SK-N-SH treated with all-trans-retinoic acid at 6 μM for 48 hours (cell line): Measurements from ENCODE around the gene PLCB1.

ENCODE experiments used
- ATAC-seq: fragments of 200-7000 bp; cut with Tn5 transposase; 3 replicates; pipeline ENCODE4 v1.9.1; 2020; ENCODE audit warnings: mild to moderate bottlenecking, moderate library complexity
- ARNTL ChIP-seq: fragments of 450-650 bp; formaldehyde crosslinking; IDR thresholded peaks from 2 replicates; pipeline ENCODE4 v1.5.0; 2020; ENCODE audit warnings: low read depth, mild to moderate bottlenecking, moderate library complexity, borderline replicate concordance
- BACH2 ChIP-seq: fragments of 250-450 bp; sonication (Bioruptor Pico); IDR thresholded peaks from 2 replicates; pipeline ENCODE4 v1.9.0; 2021; ENCODE audit warnings: mild to moderate bottlenecking, borderline replicate concordance
- CSDC2 ChIP-seq: fragments of 250-450 bp; sonication (Bioruptor Pico); IDR thresholded peaks from 2 replicates; pipeline ENCODE4 v1.5.0; 2020; ENCODE audit warnings: mild to moderate bottlenecking, moderate library complexity
- GLIS3 ChIP-seq: fragments of 250-450 bp; sonication (Bioruptor Pico); IDR thresholded peaks from 2 replicates; pipeline ENCODE4 v1.5.0; 2020; ENCODE audit warnings: mild to moderate bottlenecking, moderate library complexity
- ISL1 ChIP-seq: fragments of 250-450 bp; sonication (Bioruptor Pico); IDR thresholded peaks from 2 replicates; pipeline ENCODE4 v2.1.2; 2022; ENCODE audit warnings: mild to moderate bottlenecking, moderate library complexity
- OSR1 ChIP-seq: fragments of 250-450 bp; sonication (Bioruptor Pico); IDR thresholded peaks from 2 replicates; pipeline ENCODE4 v1.8.0; 2022; ENCODE audit warnings: moderate library complexity, mild to moderate bottlenecking, inconsistent platforms
- PPARA ChIP-seq: fragments of 250-450 bp; sonication (Bioruptor Pico); IDR thresholded peaks from 2 replicates; pipeline ENCODE4 v1.5.0; 2020; ENCODE audit warnings: mild to moderate bottlenecking, borderline replicate concordance
- RARB ChIP-seq: fragments of 250-450 bp; sonication (Bioruptor Pico); IDR thresholded peaks from 2 replicates; pipeline ENCODE4 v1.8.0; 2021; ENCODE audit warnings: mild to moderate bottlenecking, moderate library complexity
- TCF4 ChIP-seq: fragments of 250-450 bp; sonication (Bioruptor Pico); IDR thresholded peaks from 2 replicates; pipeline ENCODE4 v1.8.0; 2021; ENCODE audit warnings: mild to moderate bottlenecking, moderate library complexity, borderline replicate concordance
- ZC3H10 ChIP-seq: fragments of 250-450 bp; sonication (Bioruptor Pico); IDR thresholded peaks from 2 replicates; pipeline ENCODE4 v1.5.1; 2021; ENCODE audit warnings: mild to moderate bottlenecking, moderate library complexity
- ZFP3 ChIP-seq: fragments of 250-450 bp; sonication (Bioruptor Pico); IDR thresholded peaks from 2 replicates; pipeline ENCODE4 v1.5.0; 2020; ENCODE audit warnings: mild to moderate bottlenecking, moderate library complexity
- ZNF565 ChIP-seq: fragments of 450-650 bp; formaldehyde crosslinking; conservative IDR thresholded peaks from 2 replicates; pipeline ENCODE4 v1.5.0; 2020; ENCODE audit warnings: low read depth, mild to moderate bottlenecking, moderate library complexity
- ZNF8 ChIP-seq: fragments of 450-650 bp; formaldehyde crosslinking; IDR thresholded peaks from 2 replicates; pipeline ENCODE4 v1.5.0; 2020; ENCODE audit warnings: mild to moderate bottlenecking, moderate library complexity
- TF ChIP-seq, protein P1 (sequence below): fragments of 250-450 bp; sonication (Bioruptor Pico); IDR thresholded peaks from 2 replicates; pipeline ENCODE4 v1.5.0; 2020; ENCODE audit warnings: mild to moderate bottlenecking, moderate library complexity
- TF ChIP-seq, protein P2 (sequence below): fragments of 250-450 bp; sonication (Bioruptor Pico); IDR thresholded peaks from 2 replicates; pipeline ENCODE4 v1.8.0; 2020; ENCODE audit warnings: mild to moderate bottlenecking, moderate library complexity, borderline replicate concordance
- TF ChIP-seq, protein P3 (sequence below): fragments of 250-450 bp; sonication (Bioruptor Pico); IDR thresholded peaks from 2 replicates; pipeline ENCODE4 v1.8.0; 2021; ENCODE audit warnings: low read depth, mild to moderate bottlenecking, moderate library complexity, borderline replicate concordance
- TF ChIP-seq, protein P4 (sequence below): fragments of 250-450 bp; sonication (Bioruptor Pico); IDR thresholded peaks from 2 replicates; pipeline ENCODE4 v1.5.1; 2021; ENCODE audit warnings: mild to moderate bottlenecking, moderate library complexity

PLCB1 gene

DNA sequence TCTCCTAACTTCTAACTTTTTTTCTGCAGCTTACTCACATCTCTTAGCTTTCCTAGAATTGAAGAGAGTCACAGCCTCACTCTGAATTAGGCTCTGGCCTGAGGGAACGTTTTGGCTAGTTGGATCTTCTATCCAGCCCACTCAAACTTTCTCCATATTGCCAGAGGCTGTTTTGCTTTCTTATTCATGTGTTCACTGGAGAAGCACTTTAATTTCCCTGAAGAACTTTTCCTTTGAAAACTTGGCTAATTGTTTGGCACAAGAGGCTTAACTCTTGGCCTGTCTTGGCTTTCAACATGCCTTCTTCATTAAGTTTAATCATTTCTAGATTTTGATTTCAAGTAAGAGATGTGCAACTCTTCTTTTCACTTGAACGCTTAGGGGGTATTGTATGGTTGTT, 798.7 kb downstream of the PLCB1 start:
- no peak for ATAC-seq
- no peak for TF ChIP-seq ZNF565 (CRISPR knock-in tag)
- no peak for TF ChIP-seq ARNTL (CRISPR knock-in tag)
- no peak for TF ChIP-seq GLIS3 (CRISPR knock-in tag)
- TF ChIP-seq ZFP3 (CRISPR knock-in tag), result no peak
- TF ChIP-seq, protein P1, sequence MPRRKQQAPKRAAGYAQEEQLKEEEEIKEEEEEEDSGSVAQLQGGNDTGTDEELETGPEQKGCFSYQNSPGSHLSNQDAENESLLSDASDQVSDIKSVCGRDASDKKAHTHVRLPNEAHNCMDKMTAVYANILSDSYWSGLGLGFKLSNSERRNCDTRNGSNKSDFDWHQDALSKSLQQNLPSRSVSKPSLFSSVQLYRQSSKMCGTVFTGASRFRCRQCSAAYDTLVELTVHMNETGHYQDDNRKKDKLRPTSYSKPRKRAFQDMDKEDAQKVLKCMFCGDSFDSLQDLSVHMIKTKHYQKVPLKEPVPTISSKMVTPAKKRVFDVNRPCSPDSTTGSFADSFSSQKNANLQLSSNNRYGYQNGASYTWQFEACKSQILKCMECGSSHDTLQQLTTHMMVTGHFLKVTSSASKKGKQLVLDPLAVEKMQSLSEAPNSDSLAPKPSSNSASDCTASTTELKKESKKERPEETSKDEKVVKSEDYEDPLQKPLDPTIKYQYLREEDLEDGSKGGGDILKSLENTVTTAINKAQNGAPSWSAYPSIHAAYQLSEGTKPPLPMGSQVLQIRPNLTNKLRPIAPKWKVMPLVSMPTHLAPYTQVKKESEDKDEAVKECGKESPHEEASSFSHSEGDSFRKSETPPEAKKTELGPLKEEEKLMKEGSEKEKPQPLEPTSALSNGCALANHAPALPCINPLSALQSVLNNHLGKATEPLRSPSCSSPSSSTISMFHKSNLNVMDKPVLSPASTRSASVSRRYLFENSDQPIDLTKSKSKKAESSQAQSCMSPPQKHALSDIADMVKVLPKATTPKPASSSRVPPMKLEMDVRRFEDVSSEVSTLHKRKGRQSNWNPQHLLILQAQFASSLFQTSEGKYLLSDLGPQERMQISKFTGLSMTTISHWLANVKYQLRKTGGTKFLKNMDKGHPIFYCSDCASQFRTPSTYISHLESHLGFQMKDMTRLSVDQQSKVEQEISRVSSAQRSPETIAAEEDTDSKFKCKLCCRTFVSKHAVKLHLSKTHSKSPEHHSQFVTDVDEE, result no peak

DNA sequence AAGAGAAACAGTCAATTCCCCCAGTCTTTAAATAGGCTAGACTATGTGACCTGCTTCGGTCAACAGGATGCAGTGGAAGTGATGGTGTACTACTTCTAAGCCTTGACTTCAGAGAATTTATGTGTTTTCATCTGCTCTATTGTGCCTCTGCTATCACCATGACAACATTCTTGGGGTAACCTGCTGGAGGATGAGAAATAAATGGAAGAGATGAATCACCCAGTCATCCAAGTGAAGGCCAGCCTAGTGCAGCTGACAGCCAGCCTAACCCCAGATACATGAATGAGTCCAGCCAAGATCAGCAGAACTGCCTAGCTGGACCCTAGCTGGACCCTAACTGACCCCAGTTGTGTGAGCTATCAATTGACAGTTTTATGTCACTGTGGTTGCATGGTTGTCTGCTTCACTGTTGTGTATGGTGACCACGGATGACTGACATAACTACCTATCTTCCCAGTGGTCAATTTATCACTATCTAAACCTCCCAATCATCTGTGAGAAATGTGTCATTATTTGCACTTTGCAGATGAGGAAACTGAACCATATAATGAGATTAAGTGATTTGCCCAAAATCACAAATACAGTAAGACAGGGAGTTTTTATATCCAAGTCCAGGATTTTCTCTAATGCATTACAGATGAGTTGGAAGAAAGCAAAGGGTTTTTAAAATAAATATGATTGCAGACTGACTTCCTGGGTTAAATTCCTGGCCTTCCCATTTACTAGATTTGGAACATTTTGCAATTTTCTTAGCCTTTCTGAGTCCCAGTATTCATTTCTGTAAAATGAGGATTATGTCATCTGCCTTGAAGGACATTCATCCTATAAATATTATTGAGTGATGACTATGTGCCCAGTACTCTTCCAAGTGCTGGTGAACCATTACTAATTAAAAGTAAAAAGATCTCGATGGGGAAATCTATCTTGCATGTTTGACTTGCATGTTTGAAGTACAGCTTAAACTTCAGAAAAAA, 800.4 kb downstream of the PLCB1 start:
- no peak for ATAC-seq
- TF ChIP-seq PPARA (no peak), ZFP3 (CRISPR knock-in tag) (no peak), GLIS3 (CRISPR knock-in tag) (no peak)
- TF ChIP-seq, protein P2, sequence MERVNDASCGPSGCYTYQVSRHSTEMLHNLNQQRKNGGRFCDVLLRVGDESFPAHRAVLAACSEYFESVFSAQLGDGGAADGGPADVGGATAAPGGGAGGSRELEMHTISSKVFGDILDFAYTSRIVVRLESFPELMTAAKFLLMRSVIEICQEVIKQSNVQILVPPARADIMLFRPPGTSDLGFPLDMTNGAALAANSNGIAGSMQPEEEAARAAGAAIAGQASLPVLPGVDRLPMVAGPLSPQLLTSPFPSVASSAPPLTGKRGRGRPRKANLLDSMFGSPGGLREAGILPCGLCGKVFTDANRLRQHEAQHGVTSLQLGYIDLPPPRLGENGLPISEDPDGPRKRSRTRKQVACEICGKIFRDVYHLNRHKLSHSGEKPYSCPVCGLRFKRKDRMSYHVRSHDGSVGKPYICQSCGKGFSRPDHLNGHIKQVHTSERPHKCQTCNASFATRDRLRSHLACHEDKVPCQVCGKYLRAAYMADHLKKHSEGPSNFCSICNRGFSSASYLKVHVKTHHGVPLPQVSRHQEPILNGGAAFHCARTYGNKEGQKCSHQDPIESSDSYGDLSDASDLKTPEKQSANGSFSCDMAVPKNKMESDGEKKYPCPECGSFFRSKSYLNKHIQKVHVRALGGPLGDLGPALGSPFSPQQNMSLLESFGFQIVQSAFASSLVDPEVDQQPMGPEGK (CRISPR knock-in tag), result no peak
- TF ChIP-seq, protein P3, sequence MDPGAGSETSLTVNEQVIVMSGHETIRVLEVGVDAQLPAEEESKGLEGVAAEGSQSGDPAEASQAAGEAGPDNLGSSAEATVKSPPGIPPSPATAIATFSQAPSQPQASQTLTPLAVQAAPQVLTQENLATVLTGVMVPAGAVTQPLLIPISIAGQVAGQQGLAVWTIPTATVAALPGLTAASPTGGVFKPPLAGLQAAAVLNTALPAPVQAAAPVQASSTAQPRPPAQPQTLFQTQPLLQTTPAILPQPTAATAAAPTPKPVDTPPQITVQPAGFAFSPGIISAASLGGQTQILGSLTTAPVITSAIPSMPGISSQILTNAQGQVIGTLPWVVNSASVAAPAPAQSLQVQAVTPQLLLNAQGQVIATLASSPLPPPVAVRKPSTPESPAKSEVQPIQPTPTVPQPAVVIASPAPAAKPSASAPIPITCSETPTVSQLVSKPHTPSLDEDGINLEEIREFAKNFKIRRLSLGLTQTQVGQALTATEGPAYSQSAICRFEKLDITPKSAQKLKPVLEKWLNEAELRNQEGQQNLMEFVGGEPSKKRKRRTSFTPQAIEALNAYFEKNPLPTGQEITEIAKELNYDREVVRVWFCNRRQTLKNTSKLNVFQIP (CRISPR knock-in tag), result no peak

DNA sequence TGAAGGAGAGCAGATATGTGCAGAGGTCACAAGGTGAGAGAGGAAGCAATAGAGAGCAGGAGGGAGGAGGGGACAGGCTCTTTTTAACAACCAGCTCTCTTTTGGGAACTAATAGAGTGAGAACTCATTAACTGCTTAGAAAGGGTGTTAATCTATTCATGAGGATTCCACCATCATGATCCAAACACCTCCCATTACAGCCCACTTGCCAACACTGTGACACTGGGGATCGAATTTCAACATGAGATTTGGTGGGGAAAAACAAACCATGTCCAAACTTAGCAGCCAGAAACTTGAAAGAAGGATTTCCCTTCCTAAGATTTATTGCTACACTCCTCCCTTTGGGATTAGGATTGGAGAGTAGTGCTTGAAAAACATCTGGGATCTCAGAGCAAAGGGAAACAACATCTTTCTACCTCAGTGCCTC, 801.3 kb downstream of the PLCB1 start:
- TF ChIP-seq ISL1 (CRISPR knock-in tag) (no peak), ARNTL (CRISPR knock-in tag) (no peak), PPARA (no peak), BACH2 (CRISPR knock-in tag) (no peak), CSDC2 (CRISPR knock-in tag) (no peak)
- TF ChIP-seq, protein P2 (CRISPR knock-in tag), result no peak
- TF ChIP-seq, protein P4, sequence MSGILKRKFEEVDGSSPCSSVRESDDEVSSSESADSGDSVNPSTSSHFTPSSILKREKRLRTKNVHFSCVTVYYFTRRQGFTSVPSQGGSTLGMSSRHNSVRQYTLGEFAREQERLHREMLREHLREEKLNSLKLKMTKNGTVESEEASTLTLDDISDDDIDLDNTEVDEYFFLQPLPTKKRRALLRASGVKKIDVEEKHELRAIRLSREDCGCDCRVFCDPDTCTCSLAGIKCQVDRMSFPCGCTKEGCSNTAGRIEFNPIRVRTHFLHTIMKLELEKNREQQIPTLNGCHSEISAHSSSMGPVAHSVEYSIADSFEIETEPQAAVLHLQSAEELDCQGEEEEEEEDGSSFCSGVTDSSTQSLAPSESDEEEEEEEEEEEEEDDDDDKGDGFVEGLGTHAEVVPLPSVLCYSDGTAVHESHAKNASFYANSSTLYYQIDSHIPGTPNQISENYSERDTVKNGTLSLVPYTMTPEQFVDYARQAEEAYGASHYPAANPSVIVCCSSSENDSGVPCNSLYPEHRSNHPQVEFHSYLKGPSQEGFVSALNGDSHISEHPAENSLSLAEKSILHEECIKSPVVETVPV (CRISPR knock-in tag), result no peak
- ATAC-seq, result no peak

DNA sequence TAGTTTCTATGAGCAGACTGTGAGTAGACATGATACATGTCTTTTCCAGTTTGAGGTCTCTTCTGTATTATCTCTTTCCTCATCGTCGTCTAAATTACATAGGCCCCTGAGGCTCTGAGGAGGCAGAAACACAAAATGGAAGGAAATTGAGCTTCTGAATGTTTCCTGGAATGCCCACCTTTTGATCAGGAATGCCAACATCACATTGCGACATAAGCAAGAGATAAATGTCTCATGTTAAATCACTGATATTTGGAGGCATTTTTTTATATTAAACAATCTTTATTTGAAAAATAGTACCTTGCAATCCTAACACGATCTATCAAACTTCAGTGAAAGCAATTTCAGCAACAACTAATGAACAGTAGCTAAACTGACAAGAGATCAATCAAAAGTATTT, 802.3 kb downstream of the PLCB1 start:
- no peak for ATAC-seq
- TF ChIP-seq RARB (CRISPR knock-in tag), result no peak
- no peak for TF ChIP-seq BACH2 (CRISPR knock-in tag)
- TF ChIP-seq, protein P1, result no peak
- TF ChIP-seq, protein P4 (CRISPR knock-in tag), result no peak
- TF ChIP-seq ZNF8 (CRISPR knock-in tag), result no peak
- TF ChIP-seq OSR1 (CRISPR knock-in tag), result no peak
- no peak for TF ChIP-seq ZC3H10 (CRISPR knock-in tag)
- TF ChIP-seq PPARA, result no peak
- TF ChIP-seq TCF4 (CRISPR knock-in tag), result no peak
- no peak for TF ChIP-seq ARNTL (CRISPR knock-in tag)
- TF ChIP-seq GLIS3 (CRISPR knock-in tag), result no peak
